ENCODE measurements around the gene RAB25.

RAB25 gene

DNA sequence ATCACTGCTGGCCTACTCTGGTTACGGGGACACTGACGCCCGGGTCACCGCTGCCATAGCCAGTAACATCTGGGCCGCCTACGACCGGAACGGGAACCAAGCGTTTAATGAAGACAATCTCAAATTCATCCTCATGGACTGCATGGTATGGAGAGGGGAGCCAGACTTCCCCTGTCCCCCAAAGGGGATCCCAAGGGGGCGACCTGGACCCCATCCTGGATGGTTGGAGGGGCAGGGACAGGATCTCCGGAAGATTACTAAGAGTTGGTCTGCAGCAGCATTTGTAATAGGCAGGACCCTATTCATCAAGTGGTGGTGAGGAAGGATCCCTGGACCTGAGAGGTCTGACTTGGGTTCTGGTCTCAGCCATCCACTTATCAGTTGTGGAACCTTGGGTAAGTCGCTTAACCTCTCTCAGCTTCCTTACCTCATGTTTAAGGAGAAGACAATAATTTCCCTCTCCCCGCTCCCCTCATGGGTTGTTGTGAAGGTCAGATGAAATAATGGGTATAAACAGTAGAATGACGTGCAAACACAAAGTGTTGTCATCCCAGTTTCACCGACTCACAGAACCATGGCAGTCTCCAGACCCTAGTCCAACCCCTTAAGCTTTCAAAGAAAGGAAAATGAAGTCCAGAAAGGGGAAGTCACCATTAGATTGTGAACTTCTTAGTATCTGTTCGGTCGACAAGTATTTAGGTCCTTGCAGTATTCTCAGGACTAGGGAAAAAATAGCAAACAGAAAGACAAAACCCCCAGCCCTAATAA lies 5.5 kb upstream of the RAB25 start:
- Histone ChIP-seq H3K9me2 (replicated peaks; ENCODE audit: control insufficient read depth, low read length) (no peaks in the 10 kb centered on the region), H3K27ac (ENCODE audit: low read depth, low read length) (0 out of 2 replicates have a peak overlapping the region, but pooled peaks have one; percentile 90), H3K79me2 (ENCODE audit: control insufficient read depth, low read length) (peaks cover 36% of the 10 kb centered on the region), H3K4me1 (ENCODE audit: control insufficient read depth, low read length) (peaks cover 19% of the 10 kb centered on the region), H3K4me3 (ENCODE audit: low read length) (peak overlapping the region; percentile 98), H3K9me3 (ENCODE audit: control insufficient read depth, insufficient read depth, low read length) (no peaks in the 10 kb centered on the region), H3K4me2 (ENCODE audit: low read length) (peak overlapping the region; percentile 98), H3K27me3 (ENCODE audit: control insufficient read depth, low read length) (no peaks in the 10 kb centered on the region), H3K36me3 (ENCODE audit: control insufficient read depth, low read length) (peaks cover 25% of the 10 kb centered on the region), H4K20me1 (ENCODE audit: control insufficient read depth, insufficient read depth, low read depth, low read length) (no peaks in the 10 kb centered on the region), H3F3A (ENCODE audit: control insufficient read depth, insufficient read depth) (peaks cover 4% of the 10 kb centered on the region)
- no peak for TF ChIP-seq EZH2phosphoT487 (IDR thresholded peaks at IDR 0.05; ENCODE audit: borderline replicate concordance, low read length)
- TF ChIP-seq, protein P1, sequence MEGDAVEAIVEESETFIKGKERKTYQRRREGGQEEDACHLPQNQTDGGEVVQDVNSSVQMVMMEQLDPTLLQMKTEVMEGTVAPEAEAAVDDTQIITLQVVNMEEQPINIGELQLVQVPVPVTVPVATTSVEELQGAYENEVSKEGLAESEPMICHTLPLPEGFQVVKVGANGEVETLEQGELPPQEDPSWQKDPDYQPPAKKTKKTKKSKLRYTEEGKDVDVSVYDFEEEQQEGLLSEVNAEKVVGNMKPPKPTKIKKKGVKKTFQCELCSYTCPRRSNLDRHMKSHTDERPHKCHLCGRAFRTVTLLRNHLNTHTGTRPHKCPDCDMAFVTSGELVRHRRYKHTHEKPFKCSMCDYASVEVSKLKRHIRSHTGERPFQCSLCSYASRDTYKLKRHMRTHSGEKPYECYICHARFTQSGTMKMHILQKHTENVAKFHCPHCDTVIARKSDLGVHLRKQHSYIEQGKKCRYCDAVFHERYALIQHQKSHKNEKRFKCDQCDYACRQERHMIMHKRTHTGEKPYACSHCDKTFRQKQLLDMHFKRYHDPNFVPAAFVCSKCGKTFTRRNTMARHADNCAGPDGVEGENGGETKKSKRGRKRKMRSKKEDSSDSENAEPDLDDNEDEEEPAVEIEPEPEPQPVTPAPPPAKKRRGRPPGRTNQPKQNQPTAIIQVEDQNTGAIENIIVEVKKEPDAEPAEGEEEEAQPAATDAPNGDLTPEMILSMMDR (IDR thresholded peaks at IDR 0.05; ENCODE audit: low read depth, low read length, poor library complexity, severe bottlenecking) = no peak

DNA sequence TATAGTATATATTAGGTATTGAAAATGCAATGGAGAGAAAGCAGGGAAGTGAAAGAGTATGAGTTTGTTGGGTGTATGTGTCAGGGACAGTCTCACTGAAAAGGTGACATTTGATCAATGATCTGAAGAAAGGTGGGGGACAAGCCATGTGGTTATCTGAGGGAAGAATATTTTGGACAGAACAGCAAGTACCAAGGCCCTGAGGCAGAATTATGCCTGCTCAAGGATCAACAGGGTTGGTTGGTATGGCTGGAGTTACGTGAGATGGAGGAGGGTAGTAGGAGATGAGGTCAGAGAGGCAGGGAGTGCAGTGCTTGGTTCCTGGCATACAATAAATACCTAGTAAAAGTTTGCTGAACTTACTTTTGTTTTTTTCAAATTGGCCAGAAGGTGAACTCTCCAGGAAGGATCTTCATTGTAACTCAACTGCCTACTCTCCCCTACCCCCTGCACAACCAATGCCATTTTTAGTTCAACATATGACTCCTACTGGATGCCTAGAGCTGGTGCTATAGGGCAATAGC lies 4.6 kb upstream of the RAB25 start:
- Histone ChIP-seq H4K20me1 (ENCODE audit: control insufficient read depth, insufficient read depth, low read depth, low read length) (no peaks in the 10 kb centered on the region), H3K36me3 (ENCODE audit: control insufficient read depth, low read length) (peaks cover 21% of the 10 kb centered on the region; the same call in 1 of the 2 replicates), H3K9me2 (replicated peaks; ENCODE audit: control insufficient read depth, low read length) (no peaks in the 10 kb centered on the region), H3K4me1 (ENCODE audit: control insufficient read depth, low read length) (peaks cover 24% of the 10 kb centered on the region), H3K9me3 (ENCODE audit: control insufficient read depth, insufficient read depth, low read length) (no peaks in the 10 kb centered on the region), H3K79me2 (ENCODE audit: control insufficient read depth, low read length) (peaks cover 35% of the 10 kb centered on the region), H3K4me2 (ENCODE audit: low read length) (no peak overlapping the region; the same call in 1 of the 2 replicates), H3K27ac (ENCODE audit: low read depth, low read length) (no peak overlapping the region), H3K4me3 (ENCODE audit: low read length) (no peak overlapping the region), H3F3A (ENCODE audit: control insufficient read depth, insufficient read depth) (peaks cover 4% of the 10 kb centered on the region), H3K27me3 (ENCODE audit: control insufficient read depth, low read length) (no peaks in the 10 kb centered on the region)
- TF ChIP-seq, protein P1 (IDR thresholded peaks at IDR 0.05; ENCODE audit: low read depth, low read length, poor library complexity, severe bottlenecking) = no peak
- no peak for TF ChIP-seq EZH2phosphoT487 (IDR thresholded peaks at IDR 0.05; ENCODE audit: borderline replicate concordance, low read length)

DNA sequence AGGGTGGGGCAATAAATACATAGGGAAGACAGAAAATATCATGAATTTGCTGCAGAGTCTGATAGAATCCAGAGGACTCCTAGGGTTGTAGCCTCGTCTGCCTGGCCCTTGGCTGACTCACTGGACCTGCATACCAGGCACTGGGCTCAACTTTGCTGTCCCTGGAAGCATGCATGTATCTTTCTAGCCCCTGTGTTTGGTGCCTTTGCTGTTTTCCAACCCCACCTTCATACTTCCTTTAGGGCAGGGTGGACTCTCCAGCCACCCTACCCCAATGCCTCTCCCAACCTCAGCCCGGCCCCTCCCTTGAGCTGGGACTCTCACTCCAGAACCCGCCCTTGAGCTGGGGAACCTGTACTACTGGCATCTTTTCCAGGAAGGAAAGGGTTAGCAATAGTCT lies 1.2 kb downstream of the RAB25 start:
- H3K9me3 ChIP-seq (ENCODE audit: control insufficient read depth, insufficient read depth, low read length) = no peaks in the 10 kb centered on the region
- no peak overlapping the region for H3K4me2 ChIP-seq (ENCODE audit: low read length)
- no peak overlapping the region for H3K4me3 ChIP-seq (ENCODE audit: low read length)
- no peaks in the 10 kb centered on the region for H3K27me3 ChIP-seq (ENCODE audit: control insufficient read depth, low read length)
- no peak overlapping the region for H3K27ac ChIP-seq (ENCODE audit: low read depth, low read length)
- no peaks in the 10 kb centered on the region for H3K9me2 ChIP-seq (replicated peaks; ENCODE audit: control insufficient read depth, low read length)
- no peak for TF ChIP-seq EZH2phosphoT487 (IDR thresholded peaks at IDR 0.05; ENCODE audit: borderline replicate concordance, low read length)
- TF ChIP-seq, protein P1 (IDR thresholded peaks at IDR 0.05; ENCODE audit: low read depth, low read length, poor library complexity, severe bottlenecking) = no peak
- H4K20me1 ChIP-seq (ENCODE audit: control insufficient read depth, insufficient read depth, low read depth, low read length) = no peaks in the 10 kb centered on the region
- 0 out of 2 replicates have a peak, but pooled peaks cover 2% of the 10 kb centered on the region for H3F3A ChIP-seq (ENCODE audit: control insufficient read depth, insufficient read depth)
- H3K79me2 ChIP-seq (ENCODE audit: control insufficient read depth, low read length) = no peaks in the 10 kb centered on the region
- peaks cover 11% of the 10 kb centered on the region; the same call in 1 of the 2 replicates for H3K36me3 ChIP-seq (ENCODE audit: control insufficient read depth, low read length)
- peaks cover 9% of the 10 kb centered on the region for H3K4me1 ChIP-seq (ENCODE audit: control insufficient read depth, low read length)

Measured in DOHH2 (cell line).